Tibial nerve (tissue), 4 donors: ENCODE results near the gene CARD14.

ENCODE experiments used
- CTCF ChIP-seq, 5 experiments: fragments of 200-600 bp in 3 of 5; fragments of 450-650 bp in 2 of 5; sonication (generic) in 3 of 5; IDR thresholded peaks; one replicate each; pipeline ENCODE4 v1.5.1; 2016 to 2019; ENCODE audit warnings: antibody characterized with exemption in 5 of 5, mild to moderate bottlenecking in 3 of 5, moderate library complexity in 2 of 5
- EP300 ChIP-seq, 2 donors: sonication (generic); formaldehyde crosslinking; IDR thresholded peaks; one replicate each; pipeline ENCODE4 v1.6.1; 2017; ENCODE audit warnings: antibody characterized with exemption in 2 of 2, mild to moderate bottlenecking in 1 of 2
- POLR2A ChIP-seq, 2 donors: fragments of 450-650 bp; IDR thresholded peaks; one replicate each; pipeline ENCODE4 v1.6.1; 2017; ENCODE audit warnings: antibody characterized with exemption in 2 of 2, mild to moderate bottlenecking in 2 of 2, moderate library complexity in 2 of 2

- TF ChIP-seq CTCF (IDR thresholded peaks at IDR 0.05) (no peak), POLR2A (IDR thresholded peaks at IDR 0.05) (no peak), EP300 (IDR thresholded peaks at IDR 0.05) (no peak)
These were observed 57.8 kb downstream of the CARD14 start for GRCh38 chr17:80227666-80228065.
